Measurements from ENCODE around the gene ATP2A3.
"Not testable (repeated sequence)": the region's sequence is repeated elsewhere in the genome, so short reads cannot be mapped to it uniquely, and the experiment has no call there.

The ATP2A3 gene

GRCh38 chr17:3964203-3965117, at the start of gene ATP2A3:
TSS of gene ATP2A3 (minus strand) at chr17:3964437. CDS start at chr17:3964291, 146 bp downstream.
- peak; percentile 68 for DNase-seq

- DNase-seq = no peak
Measured at GRCh38 chr17:4010754-4011153, 46.5 kb upstream of the ATP2A3 start.

GRCh38 chr17:4009186-4009785, 45.0 kb upstream of the ATP2A3 start:
- no peak for DNase-seq

- DNase-seq = no peak
Measured at GRCh38 chr17:4008441-4009185, 44.4 kb upstream of the ATP2A3 start.

- DNase-seq = no peak
Measured at GRCh38 chr17:4008082-4008435, 43.8 kb upstream of the ATP2A3 start.

- no peak for DNase-seq
Measured at GRCh38 chr17:4007346-4008081, 43.3 kb upstream of the ATP2A3 start.

GRCh38 chr17:4006745-4007211, 42.5 kb upstream of the ATP2A3 start:
- no peak for DNase-seq

- DNase-seq = no peak
Measured at GRCh38 chr17:4006165-4006589, 41.9 kb upstream of the ATP2A3 start.

- no peak for DNase-seq
Measured at GRCh38 chr17:4005296-4006164, 41.3 kb upstream of the ATP2A3 start.

GRCh38 chr17:4004517-4005295, 40.5 kb upstream of the ATP2A3 start:
- peak; percentile 48 for DNase-seq

GRCh38 chr17:4003501-4004421, 39.5 kb upstream of the ATP2A3 start:
- no peak for DNase-seq

- no peak for DNase-seq
Measured at GRCh38 chr17:4003131-4003500, 38.9 kb upstream of the ATP2A3 start.

- no peak for DNase-seq
Measured at GRCh38 chr17:4001048-4001590, 36.9 kb upstream of the ATP2A3 start.

- no peak for DNase-seq
Measured at GRCh38 chr17:3998436-3998835, 34.2 kb upstream of the ATP2A3 start.

- no peak for DNase-seq
Measured at GRCh38 chr17:3995067-3995466, 30.8 kb upstream of the ATP2A3 start.

- DNase-seq = no peak
Measured at GRCh38 chr17:3994221-3994576, 30.0 kb upstream of the ATP2A3 start.

GRCh38 chr17:3993493-3994220, 29.4 kb upstream of the ATP2A3 start:
- DNase-seq = no peak

- no peak for DNase-seq
Measured at GRCh38 chr17:3992370-3992769, 28.1 kb upstream of the ATP2A3 start.

- DNase-seq = not testable (repeated sequence)
Measured at GRCh38 chr17:3991699-3992098, 27.5 kb upstream of the ATP2A3 start.
